GM19035 (cell line): ENCODE results near the gene CBY3.
"Not testable (repeated sequence)": the region's sequence is repeated elsewhere in the genome, so short reads cannot be mapped to it uniquely, and the experiment has no call there.

Experiments used
- ATAC-seq: cut with Tn5 transposase; IDR thresholded peaks from one replicate; pipeline ENCODE4 v1.9.1; 2021; ENCODE audit not compliant: unreplicated experiment

The CBY3 gene

GRCh38 chr5:179680780-179681401 lies at the start of gene CBY3:
Gene CBY3 (minus strand): TSS chr5:179681034. CDS start chr5:179680918, 116 bp downstream.
- no peak for ATAC-seq

GRCh38 chr5:179730356-179730755 lies 49.5 kb upstream of the CBY3 start:
- ATAC-seq = no peak

GRCh38 chr5:179729727-179730126 lies 48.9 kb upstream of the CBY3 start:
- ATAC-seq = no peak

GRCh38 chr5:179729303-179729702 lies 48.5 kb upstream of the CBY3 start:
- no peak for ATAC-seq

GRCh38 chr5:179727106-179727505 lies 46.3 kb upstream of the CBY3 start:
- ATAC-seq = no peak

- no peak for ATAC-seq
Observed at GRCh38 chr5:179724163-179724562, 43.3 kb upstream of the CBY3 start.

- no peak for ATAC-seq
Observed at GRCh38 chr5:179720222-179720621, 39.4 kb upstream of the CBY3 start.

- no peak for ATAC-seq
Observed at GRCh38 chr5:179716286-179716685, 35.5 kb upstream of the CBY3 start.

GRCh38 chr5:179700401-179700918 lies 19.6 kb upstream of the CBY3 start:
- ATAC-seq = no peak

- ATAC-seq = no peak
Observed at GRCh38 chr5:179699616-179700237, 18.9 kb upstream of the CBY3 start.

- ATAC-seq = no peak
Observed at GRCh38 chr5:179698935-179699615, 18.2 kb upstream of the CBY3 start, which contains the start of gene CANX. Gene CANX (plus strand): TSS chr5:179698967. CDS start chr5:179705682, 6,715 bp downstream.

- ATAC-seq = peak; percentile 89
Observed at GRCh38 chr5:179697993-179698934, 17.4 kb upstream of the CBY3 start.

- ATAC-seq = not testable (repeated sequence)
Observed at GRCh38 chr5:179697543-179697942, 16.7 kb upstream of the CBY3 start.

- ATAC-seq = no peak
Observed at GRCh38 chr5:179697108-179697507, 16.3 kb upstream of the CBY3 start.

GRCh38 chr5:179696603-179697002 lies 15.8 kb upstream of the CBY3 start:
- no peak for ATAC-seq

GRCh38 chr5:179694561-179694960 lies 13.7 kb upstream of the CBY3 start:
- no peak for ATAC-seq

GRCh38 chr5:179689212-179689611 lies 8.4 kb upstream of the CBY3 start:
- not testable (repeated sequence) for ATAC-seq

- no peak for ATAC-seq
Observed at GRCh38 chr5:179680014-179680779, 637 bp downstream of the CBY3 start.

- ATAC-seq = peak; percentile 44
Observed at GRCh38 chr5:179679014-179679674, 1.7 kb downstream of the CBY3 start.
